HG03442 (cell line): ENCODE data around the gene ADAMTS20.
A peak's percentile ranks its signal among the peaks of the same experiment; 100 is the strongest.

Source experiments
- ATAC-seq: cut with Tn5 transposase; IDR thresholded peaks from one replicate; pipeline ENCODE4 v1.9.1; 2021; ENCODE audit warnings: mild to moderate bottlenecking, moderate library complexity; ENCODE audit not compliant: unreplicated experiment

The ADAMTS20 gene

DNA sequence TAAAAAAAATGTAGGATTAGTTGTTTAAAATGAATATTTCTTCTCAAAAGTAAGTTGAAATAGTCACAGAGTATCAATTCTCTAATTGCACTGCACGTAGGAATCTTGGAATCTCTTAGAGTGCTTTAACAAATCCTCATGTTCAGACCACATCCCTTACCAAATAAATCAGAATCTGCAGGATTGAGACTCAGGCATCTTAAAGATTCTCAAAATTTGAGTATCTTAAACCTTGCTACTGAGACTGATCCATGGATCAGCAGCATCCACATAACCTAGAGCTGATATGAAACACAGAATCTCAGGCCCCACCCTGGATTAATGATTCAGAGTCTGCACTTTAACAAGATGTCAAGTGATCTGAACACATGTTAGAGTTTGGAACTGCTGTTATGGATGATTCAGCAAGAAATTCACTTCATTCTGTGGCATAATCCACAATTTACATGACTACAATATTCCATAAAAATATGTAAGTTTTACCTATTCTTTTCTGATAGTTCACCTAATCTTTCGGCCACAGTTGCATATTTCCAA lies 58.7 kb downstream of the ADAMTS20 start:
- ATAC-seq, result no peak

DNA sequence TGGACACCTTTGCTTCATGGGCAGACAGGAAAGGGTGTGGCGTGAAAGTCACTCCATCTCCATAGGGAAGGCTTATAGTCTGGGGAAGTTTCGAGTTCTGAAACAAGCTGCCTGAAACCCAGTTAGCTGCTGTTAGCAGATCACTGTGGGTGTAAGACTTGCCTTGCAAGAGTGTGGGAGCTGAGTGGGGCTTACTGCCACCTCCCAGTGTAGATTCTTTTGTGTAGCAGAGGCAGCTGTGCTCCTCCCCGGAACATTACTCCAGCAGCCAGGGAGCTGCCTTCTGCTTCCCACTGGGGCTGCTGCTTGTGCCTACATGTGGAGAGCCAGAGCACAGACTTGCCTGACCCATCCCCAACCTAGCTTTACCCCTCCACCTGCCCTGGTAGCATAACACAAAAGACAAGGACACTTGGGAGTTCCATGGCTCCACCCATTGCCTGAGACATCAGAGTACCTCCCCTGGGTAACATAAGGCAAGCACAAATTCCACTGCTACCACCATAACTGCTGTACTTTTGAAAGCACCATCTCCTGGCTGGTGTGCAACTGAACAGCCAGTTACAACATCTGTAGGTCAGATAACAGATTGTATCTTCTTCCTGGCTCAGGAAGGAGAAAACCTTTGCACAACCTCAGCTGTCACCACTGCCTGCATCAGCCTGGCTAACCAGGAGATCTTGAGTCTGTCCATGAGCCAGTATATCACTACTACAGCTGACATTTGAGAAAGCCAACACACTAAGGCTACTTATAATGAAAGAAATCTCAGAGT lies 69.5 kb downstream of the ADAMTS20 start:
- no peak for ATAC-seq

DNA sequence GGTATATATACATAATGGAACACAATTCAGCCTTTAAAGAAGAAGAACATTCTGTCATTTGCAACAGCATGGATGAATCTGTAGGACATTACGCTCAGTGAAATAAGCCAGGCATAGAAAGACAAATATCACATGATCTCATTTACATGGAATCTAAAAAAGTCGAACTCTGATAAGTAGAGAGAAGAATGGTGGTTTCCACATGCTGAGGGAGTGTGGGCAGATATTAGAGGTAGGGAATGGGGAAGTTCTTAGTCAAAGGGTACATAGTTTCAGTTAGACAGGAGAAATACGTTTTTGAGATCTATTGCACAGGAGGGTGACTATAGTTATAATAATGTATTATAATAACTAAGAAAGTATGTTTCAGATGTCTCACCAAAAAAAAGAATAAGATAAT lies 71.4 kb downstream of the ADAMTS20 start:
- ATAC-seq, result no peak

DNA sequence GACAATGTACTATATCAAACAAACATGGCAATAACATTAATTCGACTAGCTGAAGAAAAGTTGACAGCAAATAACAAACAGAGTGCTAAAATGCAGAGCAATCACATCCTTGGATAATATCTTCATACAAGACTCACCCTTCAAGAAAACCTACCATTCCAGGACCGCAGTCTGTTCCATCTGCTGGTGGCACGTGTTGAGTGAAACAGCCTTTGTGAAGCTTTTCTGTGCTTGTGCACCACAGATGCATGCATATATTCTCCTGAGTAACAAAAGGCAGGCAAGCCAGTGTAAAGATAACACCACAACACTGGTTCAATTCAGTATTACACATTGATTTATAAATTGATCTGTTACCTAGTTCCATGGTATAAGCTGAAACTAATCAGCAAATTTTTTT lies 89.3 kb downstream of the ADAMTS20 start:
- no peak for ATAC-seq

DNA sequence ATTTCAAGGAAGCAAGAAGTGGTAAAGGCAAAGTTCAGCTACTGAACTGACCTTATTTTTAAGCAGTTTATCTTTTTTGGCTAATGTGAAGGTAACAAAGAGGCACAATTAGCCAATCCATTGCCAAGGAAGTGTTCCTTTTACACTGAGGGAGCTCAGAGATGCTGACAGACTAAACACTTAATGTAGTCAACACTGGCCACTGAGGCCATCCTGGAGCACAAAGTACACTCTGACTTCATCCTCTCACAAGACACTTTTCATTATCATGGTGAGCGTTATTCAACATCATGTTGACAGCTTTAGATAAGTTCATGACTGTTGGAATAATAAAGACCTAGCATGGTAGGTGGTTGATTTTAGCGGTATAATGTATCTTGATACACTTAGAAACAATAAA lies 89.9 kb downstream of the ADAMTS20 start:
- no peak for ATAC-seq

DNA sequence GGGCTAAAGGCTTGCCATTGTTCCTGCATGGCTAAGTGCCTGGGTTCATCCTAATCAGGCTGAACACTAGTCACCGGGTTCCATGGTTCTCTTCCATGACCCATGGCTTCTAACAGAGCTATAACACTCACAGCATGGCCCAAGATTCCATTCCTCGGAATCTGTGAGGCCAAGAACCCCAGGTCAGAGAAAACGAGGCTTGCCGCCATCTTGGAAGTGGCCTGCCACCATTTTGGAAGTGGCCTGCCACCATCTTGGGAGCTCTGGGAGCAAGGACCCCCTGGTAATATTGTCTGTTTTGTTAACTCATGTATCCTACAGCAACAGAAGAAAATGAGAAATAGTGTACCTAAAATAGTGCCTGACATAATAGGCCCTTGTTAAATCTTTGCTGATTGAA lies 92.7 kb downstream of the ADAMTS20 start:
- no peak for ATAC-seq

DNA sequence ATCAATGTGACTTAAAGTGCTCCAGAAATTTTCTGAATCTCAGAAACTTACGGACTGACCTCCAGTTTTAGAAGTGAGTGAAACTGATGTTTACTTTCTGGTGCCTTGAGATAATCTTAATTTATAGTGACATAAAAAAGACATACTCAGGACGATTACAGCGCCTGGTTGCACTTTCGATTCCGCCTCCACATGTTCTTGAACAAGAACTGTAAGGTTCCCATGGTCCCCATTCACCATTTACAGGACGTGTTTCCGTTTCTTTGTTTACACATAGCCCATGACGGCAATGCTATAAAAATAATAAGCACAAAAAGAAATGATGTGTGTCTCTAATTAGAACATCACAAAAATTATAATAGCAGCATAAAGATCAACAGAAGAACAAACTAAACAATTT lies 98.2 kb downstream of the ADAMTS20 start:
- ATAC-seq, result no peak

DNA sequence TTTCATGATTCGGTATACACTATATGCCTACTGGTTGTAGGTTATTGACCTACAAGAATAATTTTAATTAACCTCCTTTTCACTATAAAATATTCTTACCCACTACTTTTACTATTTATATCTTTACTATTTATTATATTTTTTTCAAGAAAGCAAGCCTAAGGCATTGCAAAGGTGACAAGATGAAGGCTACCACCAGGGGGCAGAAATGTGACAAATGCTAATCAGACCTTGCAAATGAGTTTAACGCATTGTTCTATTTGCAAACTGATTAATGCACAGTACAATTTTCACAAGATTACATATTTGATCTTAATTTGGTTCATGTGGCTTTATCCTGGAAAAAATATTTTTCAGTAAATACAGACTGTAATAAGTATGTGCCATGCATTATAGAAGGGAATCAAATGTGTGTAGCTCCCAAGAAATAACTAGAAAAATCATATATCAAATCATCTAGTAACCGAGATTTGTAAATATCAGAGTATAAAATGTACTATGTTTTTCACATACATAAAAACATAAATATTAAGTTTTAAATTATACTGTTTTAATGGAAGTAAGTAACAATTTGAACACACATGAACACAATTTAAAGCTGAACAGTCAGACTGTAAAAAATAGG lies 107.0 kb downstream of the ADAMTS20 start:
- ATAC-seq, result peak; percentile 86

DNA sequence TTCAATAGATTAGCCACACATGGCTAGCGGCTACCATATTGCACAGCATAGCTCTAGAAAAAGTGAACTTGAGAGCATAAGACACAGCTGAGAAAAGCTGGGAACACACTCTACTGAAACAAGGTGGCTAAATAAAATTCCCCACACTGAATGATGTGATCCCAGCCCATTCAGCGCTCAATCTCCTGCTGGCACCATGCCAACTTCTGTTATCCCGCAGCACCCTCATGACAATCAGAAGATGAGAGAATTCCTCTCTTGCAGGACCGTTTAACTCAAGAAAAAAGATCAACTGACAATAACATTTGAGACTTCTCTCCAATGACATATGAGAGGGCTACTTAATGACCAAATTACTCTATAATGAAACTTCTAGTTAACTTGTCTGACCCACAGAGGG lies 115.4 kb downstream of the ADAMTS20 start:
- no peak for ATAC-seq

DNA sequence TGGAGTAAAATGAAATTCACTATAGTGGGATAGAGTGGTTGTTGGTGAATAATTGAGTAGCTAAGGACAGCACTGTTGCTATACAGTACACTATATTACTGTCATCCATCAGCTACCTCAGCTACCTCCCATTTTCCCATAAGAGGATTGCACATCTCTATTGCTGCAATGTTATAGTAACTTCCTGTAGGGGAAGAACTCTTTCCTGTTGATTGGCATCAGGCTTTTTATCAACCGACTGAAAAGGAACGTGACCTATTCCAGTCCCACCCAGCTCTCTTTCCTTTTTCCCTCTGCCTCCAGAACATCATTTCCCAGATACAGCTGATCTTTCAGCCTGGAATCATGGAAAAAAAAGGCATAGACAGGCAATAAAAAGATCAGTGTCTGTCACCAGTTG lies 117.4 kb downstream of the ADAMTS20 start:
- no peak for ATAC-seq

DNA sequence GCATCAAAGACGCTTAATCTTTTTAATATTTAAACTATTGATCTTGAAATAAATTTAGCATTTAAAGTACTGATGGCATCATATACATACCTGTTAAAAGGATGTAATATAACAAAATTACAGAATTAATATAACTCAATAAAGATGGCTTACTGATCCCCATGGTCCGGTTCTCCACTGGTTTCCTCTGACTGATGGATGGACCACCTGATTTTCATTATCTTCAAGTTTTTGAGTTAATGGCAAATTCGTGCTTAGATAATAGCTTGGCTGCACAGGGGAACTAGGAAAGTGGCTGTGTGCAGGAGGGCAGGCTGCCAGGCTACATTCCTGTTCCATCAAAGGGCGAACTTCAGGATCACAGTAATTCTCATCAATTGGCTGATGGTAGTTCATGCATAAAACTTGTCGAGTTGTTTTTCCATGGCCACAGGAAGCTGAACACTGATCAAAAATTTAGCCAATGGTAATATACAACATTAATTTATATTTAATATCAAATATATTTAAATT lies 123.9 kb downstream of the ADAMTS20 start:
- ATAC-seq, result no peak

DNA sequence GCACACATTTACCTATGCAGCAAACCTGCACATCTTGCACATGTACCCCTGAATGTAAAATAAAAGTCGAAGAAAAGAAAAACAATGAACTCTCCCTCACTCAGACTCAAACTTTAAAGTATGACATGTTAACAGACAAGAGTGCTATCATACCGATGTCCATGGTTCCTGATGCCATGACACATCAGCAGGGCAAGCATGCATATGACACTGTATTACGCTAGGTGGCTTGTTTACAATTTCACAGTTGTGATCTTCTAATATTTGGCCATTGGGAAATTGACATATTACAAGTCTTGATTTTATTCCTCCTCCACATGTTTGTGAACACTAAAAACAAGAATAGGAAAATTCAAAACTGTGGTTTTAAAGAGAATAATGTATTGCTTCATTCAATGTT lies 126.6 kb downstream of the ADAMTS20 start:
- ATAC-seq, result no peak

DNA sequence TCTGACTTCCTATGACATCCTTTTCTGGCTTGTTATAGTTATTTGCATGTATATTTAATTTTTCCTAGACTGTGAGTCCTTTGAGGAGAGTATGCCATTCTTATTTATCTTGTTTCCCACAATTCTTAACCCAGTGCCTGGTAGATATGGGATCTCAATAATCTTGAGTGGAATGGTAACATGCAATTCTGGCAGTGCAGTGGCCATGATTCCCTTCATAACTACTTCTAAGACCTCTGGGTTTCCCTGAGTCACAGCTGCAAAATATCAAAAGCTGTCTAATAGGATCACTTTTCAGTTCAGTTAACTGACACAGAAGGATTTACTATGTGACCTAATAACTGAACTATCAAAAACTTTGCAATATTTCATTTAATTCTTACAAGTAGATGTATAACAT lies 135.0 kb downstream of the ADAMTS20 start:
- no peak for ATAC-seq

DNA sequence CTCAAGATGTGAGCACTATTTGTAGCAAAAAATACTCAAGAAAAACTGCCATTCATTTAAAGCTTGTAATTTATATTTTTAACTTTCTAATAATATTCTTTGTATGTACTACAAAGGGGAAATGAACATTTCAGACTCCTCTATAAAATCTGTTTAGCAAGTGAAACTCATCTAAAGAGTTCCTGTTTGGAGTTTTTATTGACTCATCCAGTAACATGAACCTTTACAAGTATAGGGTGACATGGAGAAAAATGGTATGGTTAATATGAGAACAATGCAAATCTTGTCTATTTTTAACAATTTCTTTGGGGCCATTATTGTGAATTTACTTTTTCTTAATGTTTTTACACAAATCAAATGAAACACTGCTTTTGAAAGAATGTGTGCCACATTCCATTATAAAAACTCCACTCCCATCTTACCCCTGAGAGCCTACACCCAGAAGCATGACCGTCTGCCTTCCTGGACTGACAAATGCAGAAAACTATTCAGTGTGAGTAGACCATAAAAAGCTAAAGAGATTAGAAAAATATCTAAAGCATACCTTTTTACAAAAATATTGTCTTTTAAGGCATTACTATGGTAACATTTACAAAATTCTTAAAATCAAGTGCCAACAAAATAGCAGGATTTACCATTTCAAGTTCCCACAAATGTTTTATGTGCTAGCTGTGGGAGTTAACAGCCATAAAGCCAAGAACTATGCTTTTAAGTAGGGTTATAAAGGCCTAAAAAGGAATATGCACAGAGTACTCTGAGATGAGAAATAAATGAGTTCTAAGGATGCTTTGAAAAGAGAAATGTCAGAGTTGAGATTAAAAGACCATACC lies 144.0 kb downstream of the ADAMTS20 start:
- peak; percentile 87 for ATAC-seq

DNA sequence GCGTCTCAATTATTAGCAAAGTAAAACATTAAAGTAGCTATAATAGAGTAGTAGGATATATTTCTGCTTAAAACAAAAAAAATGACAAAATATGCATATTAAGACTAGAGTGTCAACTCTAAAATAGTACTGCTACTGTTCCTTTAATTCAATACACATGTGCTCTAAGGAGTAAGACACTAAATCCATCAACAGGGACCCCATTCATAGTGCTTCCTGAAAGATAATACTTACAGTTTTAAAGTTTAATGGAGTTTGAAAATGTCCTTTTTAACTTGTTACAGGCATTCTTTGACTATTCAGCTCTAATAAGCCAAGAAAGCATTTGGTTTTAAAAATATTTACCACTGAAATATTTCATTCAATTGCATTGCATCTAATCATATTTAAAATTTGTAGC lies 145.2 kb downstream of the ADAMTS20 start:
- ATAC-seq, result no peak

DNA sequence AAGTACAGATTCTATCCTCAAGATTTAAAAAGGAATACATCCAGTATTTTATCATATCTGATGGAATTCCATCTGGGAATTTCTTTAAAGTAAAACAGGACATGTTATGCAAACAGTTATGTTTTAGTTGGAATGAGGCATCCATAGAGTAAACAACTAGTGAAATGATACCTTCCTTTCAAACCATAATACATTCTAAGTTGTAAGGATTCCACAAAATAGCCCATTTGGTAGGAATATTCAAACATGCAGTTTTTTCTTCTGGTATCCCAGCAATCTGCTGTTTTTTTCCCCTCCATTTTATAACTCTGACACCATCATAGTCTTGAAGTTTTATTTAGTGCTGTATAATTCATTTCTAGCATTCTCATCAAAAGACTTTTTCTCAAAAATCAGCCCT lies 149.6 kb downstream of the ADAMTS20 start:
- no peak for ATAC-seq

DNA sequence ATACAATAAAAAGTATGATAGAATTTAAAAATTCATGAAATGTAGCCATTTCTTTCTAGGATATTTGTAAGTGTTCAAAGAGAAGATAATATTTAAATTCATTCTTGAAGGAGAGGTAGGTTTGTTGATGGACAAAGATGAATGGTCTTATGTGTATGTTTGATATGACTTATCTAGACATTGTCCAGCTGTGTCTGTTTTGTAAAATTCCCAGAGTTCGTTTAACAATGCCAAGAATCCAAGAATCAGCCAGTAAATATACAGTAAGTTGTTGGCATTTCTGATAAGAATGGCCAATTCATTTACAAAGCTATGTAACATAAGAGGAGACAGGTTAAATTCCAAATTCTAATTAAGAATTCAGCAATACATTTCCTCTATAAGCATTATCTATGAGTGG lies 150.9 kb downstream of the ADAMTS20 start:
- ATAC-seq, result no peak

DNA sequence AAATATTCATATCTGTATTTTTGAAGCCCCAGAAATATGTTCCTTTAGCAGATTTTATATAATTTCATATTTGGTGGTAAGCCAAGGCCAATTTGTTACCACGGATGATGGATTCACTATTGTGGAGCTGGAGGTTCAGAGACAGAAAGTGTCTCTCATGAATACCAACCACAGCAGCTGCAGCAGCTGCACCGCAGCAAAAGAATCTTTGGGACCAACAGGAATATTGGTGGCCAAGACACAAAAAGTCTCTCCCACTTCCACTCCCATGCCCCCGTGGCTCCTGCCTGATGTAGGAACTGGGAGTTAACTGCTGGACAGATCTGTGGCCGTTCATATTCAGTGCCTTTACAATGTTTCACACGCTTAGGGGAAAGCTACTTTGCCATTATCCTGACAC lies 155.3 kb downstream of the ADAMTS20 start:
- no peak for ATAC-seq

DNA sequence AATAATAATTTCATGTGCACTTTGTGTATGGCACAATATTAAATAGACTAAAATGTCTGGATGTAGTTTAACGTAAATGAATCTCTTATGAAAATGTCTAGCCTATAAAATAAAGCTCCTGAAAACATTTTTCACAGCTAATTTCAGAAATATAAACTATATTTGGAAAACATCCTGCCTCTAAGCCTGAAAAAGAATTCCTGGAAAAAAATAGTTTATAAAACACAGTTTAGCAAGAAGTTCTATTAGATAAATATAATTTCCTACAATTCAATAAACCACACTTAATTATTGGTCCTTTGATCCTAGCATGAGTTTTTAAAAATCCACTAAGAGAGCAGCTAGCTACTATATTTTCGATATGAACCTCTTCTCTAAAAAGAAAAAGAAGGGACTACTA lies 159.9 kb downstream of the ADAMTS20 start:
- ATAC-seq, result no peak

DNA sequence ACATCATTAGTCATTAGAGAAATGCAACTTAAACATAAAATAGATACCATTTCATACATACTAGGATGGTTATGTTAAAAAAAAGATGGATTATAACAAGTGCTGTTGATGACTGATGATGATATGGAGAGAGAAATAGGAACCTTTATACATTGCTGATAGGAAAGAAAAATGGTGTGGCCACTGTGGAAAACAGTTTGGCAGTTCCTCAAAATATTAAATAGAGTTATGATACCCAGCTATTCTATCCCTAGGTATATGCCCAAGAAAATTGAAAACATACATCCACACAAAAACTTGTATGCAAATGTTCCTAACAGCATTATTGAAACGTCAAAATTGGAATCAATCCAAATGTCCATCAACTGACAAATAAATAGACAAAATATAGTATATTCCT lies 170.1 kb downstream of the ADAMTS20 start:
- no peak for ATAC-seq

DNA sequence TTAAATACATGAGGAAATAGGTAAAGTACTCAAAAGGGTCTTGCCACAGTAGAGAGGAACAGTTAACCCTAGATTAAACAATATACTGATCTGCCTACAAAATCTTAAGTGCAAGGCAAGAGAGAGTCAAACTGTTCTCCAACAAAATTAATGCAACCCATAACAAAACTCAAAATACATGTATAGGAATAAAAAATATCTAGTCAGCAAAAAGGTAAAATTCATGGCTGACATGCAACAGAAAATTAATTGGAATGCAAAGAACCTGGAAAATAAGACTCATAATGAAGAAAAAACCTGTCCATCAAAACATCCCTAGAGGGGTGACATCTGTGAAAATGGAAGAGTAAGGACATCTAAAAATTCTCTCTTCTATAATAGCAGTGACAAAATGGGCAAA lies 173.6 kb downstream of the ADAMTS20 start:
- no peak for ATAC-seq
